ENCODE measurements around the gene PEX13. TPM values are rescaled to one million over a fixed set of nuclear protein-coding genes. Genes with fewer than 3 reads are reported as not detected.

The PEX13 gene
- total RNA-seq, 1 experiment from 2014 or later = 22.4 TPM

- H2BK15ac ChIP-seq (ENCODE audit: low read depth, low read length) = no peak overlapping the region
- no peaks in the 10 kb centered on the region for H4K20me1 ChIP-seq (ENCODE audit: control insufficient read depth, insufficient read depth, insufficient read length)
- TF ChIP-seq CTCF (conservative IDR thresholded peaks at IDR 0.05) = no peak
- WGBS (ENCODE audit: extremely low coverage, insufficient read length, low lambda C conversion rate) = no CpG with 5 or more reads among the region's 5 CpGs
- Mint-ChIP-seq H3K36me3 (ENCODE audit: insufficient read depth in 1 of 3, low read depth in 3 of 3) (no peaks in the 10 kb centered on the region), H3K27ac (no peak overlapping the region), H3K4me3 (no peak overlapping the region), H3K27me3 (ENCODE audit: low read depth) (no peaks in the 10 kb centered on the region), H3K4me1 (no peaks in the 10 kb centered on the region), H3K9me3 (no peaks in the 10 kb centered on the region)
- no peaks in the 10 kb centered on the region for H3K9me3 ChIP-seq (ENCODE audit: control insufficient read depth, low read depth, low read length)
- H2BK120ac ChIP-seq (ENCODE audit: low read depth, low read length, poor library complexity, severe bottlenecking) = no peak overlapping the region
- H2BK20ac ChIP-seq (ENCODE audit: low read depth, low read length, poor library complexity, severe bottlenecking) = no peak overlapping the region
- H2BK5ac ChIP-seq (ENCODE audit: insufficient read length, low read length) = no peak overlapping the region
- H3K18ac ChIP-seq (ENCODE audit: insufficient read length, low read depth, low read length) = no peak overlapping the region
- no peak overlapping the region for H2AFZ ChIP-seq (ENCODE audit: low read length)
- no peak overlapping the region for H3K4ac ChIP-seq (ENCODE audit: low read depth, low read length)
- no peak overlapping the region for H2BK12ac ChIP-seq (ENCODE audit: insufficient read length, low read depth, low read length)
- no peak overlapping the region for H4K5ac ChIP-seq (ENCODE audit: insufficient read length, low read depth, low read length)
- no peaks in the 10 kb centered on the region for H3K23me2 ChIP-seq (ENCODE audit: insufficient read length, low read depth, low read length, poor library complexity, severe bottlenecking)
- no peak overlapping the region for H3K9ac ChIP-seq (ENCODE audit: extremely low read depth, insufficient read length, low read length)
- DNase-seq = no peak
- H3K79me2 ChIP-seq (ENCODE audit: insufficient read depth, low read length) = no peaks in the 10 kb centered on the region
- no peak overlapping the region for H2AK5ac ChIP-seq (ENCODE audit: insufficient read length, low read length)
- H3K56ac ChIP-seq (ENCODE audit: insufficient read length, low read depth, low read length) = no peak overlapping the region
- H3K4me2 ChIP-seq (ENCODE audit: insufficient read depth, insufficient read length, low read length) = no peak overlapping the region
- no peaks in the 10 kb centered on the region for H3K27me3 ChIP-seq (ENCODE audit: insufficient read depth, low read length)
- no peak overlapping the region for H3T11ph ChIP-seq (ENCODE audit: low read length)
- H3K79me1 ChIP-seq (ENCODE audit: insufficient read depth, low read depth, low read length, poor library complexity, severe bottlenecking) = no peaks in the 10 kb centered on the region
- H4K8ac ChIP-seq (replicated peaks; ENCODE audit: insufficient read length, low read depth, low read length) = no peak overlapping the region
- H3K14ac ChIP-seq (ENCODE audit: insufficient read depth, low read length) = no peak overlapping the region
- no peaks in the 10 kb centered on the region for H3K4me1 ChIP-seq (ENCODE audit: insufficient read depth, low read length)
- no peak overlapping the region for H3K23ac ChIP-seq (ENCODE audit: insufficient read length, low read depth, low read length)
- no peak overlapping the region for H3K27ac ChIP-seq (ENCODE audit: insufficient read length, low read depth, low read length)
- no peak overlapping the region for H4K91ac ChIP-seq (ENCODE audit: insufficient read length, low read depth, low read length)
Observed at GRCh38 chr2:60976875-60977561, 40.5 kb upstream of the PEX13 start.

Measured in H9 (cell line).